ENCODE measurements around the gene CPXM2.

- TF ChIP-seq POLR2A (IDR thresholded peaks at IDR 0.05; ENCODE audit: borderline replicate concordance, extremely low read depth, insufficient read depth, insufficient read length) (no peak), EZH2phosphoT487 (IDR thresholded peaks at IDR 0.05; ENCODE audit: borderline replicate concordance) (no peak), CTCF (IDR thresholded peaks at IDR 0.05 in 2 of 3, conservative IDR thresholded peaks at IDR 0.05 in 1 of 3; ENCODE audit: borderline replicate concordance in 1 of 3, insufficient read depth in 1 of 3, low read depth in 2 of 3, low read length in 2 of 3) (peak; percentile 37 to 85 (median 81); a peak in 5 of 6 replicates), CEBPB (IDR thresholded peaks at IDR 0.05; ENCODE audit: low read depth) (no peak), RAD21 (IDR thresholded peaks at IDR 0.05; ENCODE audit: low read depth) (peak; percentile 61), YY1 (IDR thresholded peaks at IDR 0.05; ENCODE audit: extremely low read depth, insufficient replicate concordance, low read depth, low read length) (no peak), MAX (IDR thresholded peaks at IDR 0.05) (no peak), JUND (IDR thresholded peaks at IDR 0.05) (no peak), REST (IDR thresholded peaks at IDR 0.05; ENCODE audit: low read depth) (no peak)
Measured at GRCh38 chr10:123897146-123897545, 5.5 kb upstream of the CPXM2 start.

Measured in HCT116 (cell line).